ENCODE results near the gene SYNM.

Gene SYNM

GRCh38 chr15:99125061-99125891 lies 20.4 kb downstream of the SYNM start:
- DNase-seq (ENCODE audit: low read depth, low spot score): peak; percentile 21
- in situ Hi-C loops (cut with HindIII; ENCODE audit: low sequenced_read_pairs): no loop called here
- no peak overlapping the region for H3K4me3 ChIP-seq (ENCODE audit: low read depth, low read length)
- TF ChIP-seq CTCF (IDR thresholded peaks at IDR 0.05; ENCODE audit: low read depth, low read length): no peak

- TF ChIP-seq CTCF (IDR thresholded peaks at IDR 0.05; ENCODE audit: low read depth, low read length): no peak
- in situ Hi-C loops (cut with HindIII; ENCODE audit: low sequenced_read_pairs): no loop called here
Observed at GRCh38 chr15:99126131-99126588, 21.3 kb downstream of the SYNM start.

GRCh38 chr15:99126930-99127329 lies 22.1 kb downstream of the SYNM start:
- no peak for TF ChIP-seq CTCF (IDR thresholded peaks at IDR 0.05; ENCODE audit: low read depth, low read length)
- H3K4me3 ChIP-seq (ENCODE audit: low read depth, low read length): no peak overlapping the region
- in situ Hi-C loops (cut with HindIII; ENCODE audit: low sequenced_read_pairs): no loop called here
- no peak for DNase-seq (ENCODE audit: low read depth, low spot score)

More at GRCh38 chr15:99126131-99126588, 21.3 kb downstream of the SYNM start:
- no peak overlapping the region for H3K4me3 ChIP-seq (ENCODE audit: low read depth, low read length)
- DNase-seq (ENCODE audit: low read depth, low spot score): no peak

- DNase-seq (ENCODE audit: low read depth, low spot score): no peak
- no peak overlapping the region for H3K4me3 ChIP-seq (ENCODE audit: low read depth, low read length)
- TF ChIP-seq CTCF (IDR thresholded peaks at IDR 0.05; ENCODE audit: low read depth, low read length): no peak
- in situ Hi-C loops (cut with HindIII; ENCODE audit: low sequenced_read_pairs): no loop called here
Observed at GRCh38 chr15:99127773-99128172, 22.9 kb downstream of the SYNM start.

GRCh38 chr15:99128411-99128810 lies 23.5 kb downstream of the SYNM start:
- no peak for TF ChIP-seq CTCF (IDR thresholded peaks at IDR 0.05; ENCODE audit: low read depth, low read length)
- in situ Hi-C loops (cut with HindIII; ENCODE audit: low sequenced_read_pairs): no loop called here
- no peak overlapping the region for H3K4me3 ChIP-seq (ENCODE audit: low read depth, low read length)
- no peak for DNase-seq (ENCODE audit: low read depth, low spot score)

GRCh38 chr15:99129644-99130043 lies 24.8 kb downstream of the SYNM start:
- no peak for DNase-seq (ENCODE audit: low read depth, low spot score)
- no peak for TF ChIP-seq CTCF (IDR thresholded peaks at IDR 0.05; ENCODE audit: low read depth, low read length)
- in situ Hi-C loops (cut with HindIII; ENCODE audit: low sequenced_read_pairs): no loop called here
- H3K4me3 ChIP-seq (ENCODE audit: low read depth, low read length): no peak overlapping the region

Data from astrocyte of the spinal cord (primary cell).